B cell (primary cell): ENCODE data around the gene FRK.

ENCODE experiments used
- CTCF ChIP-seq: fragments of 200-600 bp; IDR thresholded peaks from one replicate; pipeline ENCODE4 v1.8.0; 2022; ENCODE audit warnings: antibody characterized with exemption, mild to moderate bottlenecking
- EZH2 ChIP-seq: IDR thresholded peaks from 2 replicates; pipeline ENCODE4 v1.6.1; 2012; ENCODE audit warnings: borderline replicate concordance, low read depth, mild to moderate bottlenecking, moderate library complexity, low read length; ENCODE audit not compliant: insufficient read depth, poor library complexity, severe bottlenecking

- TF ChIP-seq CTCF (no peak), EZH2 (no peak)
Measured at GRCh38 chr6:116047173-116047933, 13.3 kb downstream of the FRK start.
